GM18507 (cell line): Measurements from ENCODE around the gene KLK10.

Source experiments
- DNase-seq: peaks from one replicate; pipeline ENCODE4 v3.0.0; 2011; ENCODE audit warnings: low read depth; ENCODE audit not compliant: insufficient read length; ENCODE audit errors: extremely low spot score
- FAIRE-seq: peaks from 2 replicates; lab custom pipeline; 2011; peaks lifted over from hg19 to GRCh38; lab: Jason Lieb, UNC

Gene KLK10

GRCh38 chr19:51019544-51019925 is at the start of gene KLK10:
Gene KLK10 (minus strand): TSS chr19:51019709. CDS start chr19:51019130, 579 bp downstream.
- DNase-seq (no peak), FAIRE-seq (no peak)

GRCh38 chr19:51066393-51067186 is 47.1 kb upstream of the KLK10 start:
- FAIRE-seq (no peak), DNase-seq (no peak)

DNA sequence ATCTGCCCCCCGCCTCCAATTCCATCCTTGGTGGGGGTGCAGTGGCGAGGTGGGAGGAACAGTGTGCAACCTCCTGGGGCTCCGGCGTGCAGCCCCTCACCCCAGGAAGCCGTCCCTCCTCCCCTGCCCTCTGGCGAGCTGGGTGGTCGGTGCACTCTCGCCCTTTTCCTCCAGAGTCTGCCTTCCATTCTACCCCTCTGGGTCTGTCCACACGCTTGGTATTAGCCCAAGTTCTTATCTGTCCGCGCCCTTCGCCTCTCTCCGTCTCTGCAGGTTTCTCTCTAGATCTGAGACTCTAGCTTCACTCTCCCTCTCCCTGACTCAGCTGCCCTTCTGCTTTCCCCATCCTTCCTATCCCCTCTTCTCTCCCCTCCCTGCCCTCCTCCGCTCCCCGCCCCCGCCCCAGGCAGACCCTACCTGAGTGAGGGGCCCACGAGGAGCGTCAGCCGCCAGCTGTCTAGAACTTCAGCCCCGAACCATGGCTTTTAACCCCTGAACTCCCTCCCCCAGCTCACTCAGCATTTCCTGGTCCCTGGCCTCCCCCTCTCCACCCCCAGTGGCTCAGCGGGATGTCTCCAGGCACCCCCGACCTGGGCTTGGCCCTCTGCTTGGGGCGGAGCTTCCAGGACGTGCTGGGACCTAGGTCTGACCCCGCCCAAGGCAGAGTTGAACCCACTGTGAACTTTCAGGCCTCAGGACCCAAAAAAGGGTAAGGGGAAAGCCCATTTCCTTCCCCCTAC is 45.9 kb upstream of the KLK10 start:
- FAIRE-seq (no peak), DNase-seq (no peak)

- no peak for DNase-seq
- no peak for FAIRE-seq
Measured at GRCh38 chr19:51064534-51065220, 45.2 kb upstream of the KLK10 start, which contains the start of gene KLK13. Gene KLK13 (minus strand): TSS chr19:51065092. CDS start chr19:51065067, 25 bp downstream.

DNA sequence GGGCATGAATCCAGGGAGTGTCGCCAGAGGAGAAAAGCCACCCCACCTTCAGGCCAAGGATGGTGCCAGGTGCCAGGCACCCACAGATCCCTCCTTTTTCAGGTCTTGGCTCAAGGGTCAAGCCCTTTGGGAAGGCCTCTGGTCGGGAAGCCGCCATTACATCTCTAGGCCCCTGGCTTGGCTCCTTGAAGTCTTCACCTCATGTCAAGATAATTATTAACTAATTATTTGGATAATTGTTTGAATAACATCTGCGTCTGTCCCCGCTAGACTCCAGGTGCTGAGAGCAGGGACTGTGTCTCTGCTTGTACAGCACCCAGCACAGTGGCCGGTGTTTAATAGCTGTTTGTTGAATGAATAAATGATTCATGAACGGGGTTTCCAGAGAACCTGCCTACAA is 44.2 kb upstream of the KLK10 start:
- no peak for DNase-seq
- no peak for FAIRE-seq

GRCh38 chr19:51060973-51061372 is 41.5 kb upstream of the KLK10 start:
- FAIRE-seq (no peak), DNase-seq (no peak)

DNA sequence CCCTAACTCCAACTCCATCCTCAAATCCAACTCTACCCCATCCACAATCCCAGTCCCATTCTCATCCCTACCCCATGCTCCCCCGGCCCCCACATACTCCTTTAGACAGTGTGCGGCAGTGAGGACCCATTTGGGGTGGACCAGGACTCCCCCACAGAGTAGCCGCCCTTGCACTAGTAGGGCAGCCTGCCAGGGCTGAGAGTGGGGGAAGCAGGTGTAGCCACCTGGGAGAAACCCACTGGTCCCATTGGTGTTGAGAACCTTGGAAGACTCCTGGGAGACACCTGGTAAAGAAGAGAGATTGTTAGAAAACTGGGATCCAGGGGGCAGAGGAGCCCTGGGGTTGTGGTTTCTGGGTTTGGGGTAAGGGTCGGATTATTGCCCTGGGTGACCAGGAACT is 40.8 kb upstream of the KLK10 start:
- DNase-seq (no peak), FAIRE-seq (no peak)

DNA sequence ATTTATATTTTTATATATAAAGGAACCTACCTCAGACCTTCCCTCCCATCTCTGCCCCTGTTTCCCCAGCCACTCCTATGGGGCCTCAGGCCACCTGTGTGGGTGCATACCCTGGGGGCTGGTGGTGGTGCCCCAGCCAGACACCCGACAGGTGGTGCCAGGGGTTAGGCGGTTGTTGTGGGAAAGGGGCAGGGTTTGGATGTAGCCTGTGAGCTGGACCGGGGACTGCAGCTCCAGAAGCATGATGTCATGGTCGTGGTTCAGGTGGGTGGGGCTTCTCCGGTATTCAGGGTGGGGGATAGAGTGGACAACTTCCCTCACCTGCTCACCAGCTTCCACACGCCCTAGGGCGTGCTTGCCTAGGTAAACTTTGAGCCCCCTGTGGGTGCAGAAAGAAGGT is 40.2 kb upstream of the KLK10 start:
- no peak for FAIRE-seq
- DNase-seq, result no peak

- DNase-seq, result no peak
Measured at GRCh38 chr19:51055866-51056265, 36.4 kb upstream of the KLK10 start.

GRCh38 chr19:51047031-51047335 is 27.5 kb upstream of the KLK10 start:
- FAIRE-seq (no peak), DNase-seq (no peak)

More at GRCh38 chr19:51055866-51056265, 36.4 kb upstream of the KLK10 start:
- FAIRE-seq, result no peak

- no peak for FAIRE-seq
- no peak for DNase-seq
Measured at GRCh38 chr19:51044327-51044726, 24.8 kb upstream of the KLK10 start.

- DNase-seq (no peak), FAIRE-seq (no peak)
Measured at GRCh38 chr19:51043497-51043896, 24.0 kb upstream of the KLK10 start.

GRCh38 chr19:51040151-51040550 is 20.6 kb upstream of the KLK10 start:
- FAIRE-seq (no peak), DNase-seq (no peak)

DNA sequence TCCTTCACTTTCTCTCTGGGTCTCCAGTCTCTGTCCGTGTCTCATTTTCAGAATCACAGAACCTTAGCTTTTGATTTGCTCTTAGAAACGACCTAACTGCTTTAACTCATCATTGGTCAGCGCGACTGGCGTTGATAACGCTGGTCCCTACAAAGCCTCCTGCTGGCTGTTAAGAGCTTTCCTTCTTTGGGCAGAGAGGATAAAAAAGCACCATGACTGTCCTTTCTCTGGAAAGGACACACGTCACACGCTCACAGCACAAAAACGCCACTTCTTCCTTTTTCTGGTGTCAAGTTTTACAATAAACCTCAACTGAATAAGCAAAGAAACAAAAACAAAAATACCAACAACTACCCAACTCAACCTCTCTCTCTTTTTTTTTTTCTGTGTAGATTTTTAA is 17.0 kb upstream of the KLK10 start:
- no peak for DNase-seq
- FAIRE-seq, result no peak

DNA sequence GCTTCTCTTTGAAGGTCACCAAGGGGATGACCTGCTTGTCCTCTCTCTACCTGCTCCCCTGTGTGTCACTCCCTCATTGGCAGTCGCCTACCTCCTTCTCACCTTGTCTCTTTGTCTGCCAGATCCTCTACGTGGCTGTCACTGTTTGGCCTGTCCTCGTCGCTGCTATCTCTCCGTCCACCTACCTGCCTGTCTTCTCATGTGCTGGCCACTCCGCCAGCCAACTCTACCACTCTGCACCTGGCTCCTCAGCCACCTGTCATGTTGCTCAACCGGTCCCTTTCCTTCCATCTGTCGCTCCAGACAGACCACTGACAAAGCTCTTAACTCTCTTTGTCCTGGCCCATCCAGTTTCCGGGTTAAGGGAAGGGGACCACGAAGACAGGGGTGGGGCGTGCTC is 15.2 kb upstream of the KLK10 start, which contains the start of gene KLK12:
Gene KLK12 (minus strand): TSS at position 299 of the 400 bp plus-strand sequence. CDS start 381 bp downstream, outside the sequence.
- DNase-seq (no peak), FAIRE-seq (no peak)

- no peak for DNase-seq
- no peak for FAIRE-seq
Measured at GRCh38 chr19:51031880-51032225, 12.3 kb upstream of the KLK10 start.

GRCh38 chr19:51031220-51031879 is 11.8 kb upstream of the KLK10 start:
- no peak for DNase-seq

DNA sequence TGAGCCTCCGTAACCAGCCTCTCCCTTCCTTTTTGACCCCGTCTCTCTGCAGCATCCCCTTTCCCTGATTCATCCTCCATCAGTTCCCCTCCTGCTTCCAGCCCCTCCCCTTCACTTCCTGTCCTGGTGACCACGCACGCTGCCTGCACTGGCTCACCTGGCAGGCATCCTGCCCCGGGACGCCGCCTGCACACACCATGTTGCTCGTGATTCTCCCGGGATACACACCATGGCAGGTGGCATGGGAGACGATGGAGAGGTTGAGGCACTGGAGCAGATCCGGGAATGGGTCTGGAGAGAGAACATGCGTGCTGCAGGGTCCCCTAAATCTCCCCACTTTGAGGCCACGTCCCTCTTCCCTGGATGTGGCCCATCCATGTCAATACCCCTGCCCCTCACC is 11.1 kb upstream of the KLK10 start:
- FAIRE-seq (no peak), DNase-seq (no peak)

More at GRCh38 chr19:51031220-51031879, 11.8 kb upstream of the KLK10 start:
- no peak for FAIRE-seq

DNA sequence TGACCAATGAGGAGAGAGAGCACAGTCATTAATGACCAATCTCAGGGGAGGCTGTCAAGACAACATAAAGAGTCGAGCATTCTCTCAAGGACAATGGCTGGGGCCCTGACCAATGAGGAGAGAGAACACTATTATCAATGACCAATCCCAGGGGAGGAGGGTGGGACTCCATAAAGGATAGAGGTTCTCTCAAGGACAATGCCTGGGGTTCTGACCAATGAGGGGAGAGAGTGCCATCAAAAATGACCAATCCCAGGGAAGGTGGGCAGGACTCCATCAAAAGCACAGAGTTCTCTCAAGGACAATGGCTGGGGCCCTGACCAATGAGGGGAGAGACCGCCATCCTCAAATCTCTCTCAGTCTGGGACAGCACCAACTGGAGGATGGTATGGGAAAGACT is 10.2 kb upstream of the KLK10 start:
- no peak for FAIRE-seq
- DNase-seq, result no peak

DNA sequence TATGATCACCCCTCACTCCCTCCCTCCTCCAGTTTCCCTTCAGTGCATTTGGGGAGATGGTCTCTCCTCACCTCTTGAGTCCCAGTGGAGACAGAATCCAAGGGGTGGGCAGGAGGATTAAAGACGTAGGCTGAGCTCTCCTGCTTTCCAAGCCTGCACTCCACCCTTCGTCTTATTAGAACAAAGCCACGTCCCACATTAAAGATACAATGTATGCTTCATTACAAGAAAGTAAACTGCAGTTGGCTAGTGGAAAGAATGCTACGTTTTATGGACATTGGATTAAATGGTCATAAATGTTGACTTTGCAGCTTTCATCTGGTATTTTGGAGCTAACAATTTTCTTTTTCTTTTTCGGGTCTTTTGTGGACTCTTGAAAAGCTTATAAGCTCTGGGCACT is 8.4 kb upstream of the KLK10 start:
- FAIRE-seq (no peak), DNase-seq (no peak)
